Skeletal muscle cell (primary cell): ENCODE results near the gene AQP6.

ENCODE experiments used
- DNase-seq: peaks from one replicate; pipeline ENCODE4 v3.0.0-alpha.2; 2010; ENCODE audit warnings: low read depth
- H3K4me3 ChIP-seq: 2 replicates; pipeline ENCODE4 v1.5.1; 2011; ENCODE audit warnings: low read depth, mild to moderate bottlenecking, control low read depth, low read length, moderate library complexity

Gene AQP6

DNA sequence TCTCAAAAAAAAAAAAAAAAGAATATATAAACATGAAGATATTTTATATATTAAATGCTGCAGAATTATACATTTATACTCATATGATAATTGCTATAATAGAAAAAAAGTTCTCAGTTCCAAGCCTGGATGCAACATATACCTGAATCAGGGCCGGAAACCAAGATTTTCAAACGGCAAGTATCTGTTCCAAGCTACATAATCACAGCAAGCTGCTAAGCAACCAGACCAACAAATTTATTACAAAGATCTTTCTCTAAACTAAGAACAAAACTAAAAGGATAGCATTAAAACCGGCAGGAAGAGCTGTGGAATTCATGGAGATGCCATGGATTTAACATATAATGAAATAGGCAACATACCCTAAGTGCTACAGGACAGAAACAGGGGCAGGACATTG is 45.4 kb downstream of the AQP6 start:
- no peak overlapping the region for H3K4me3 ChIP-seq
- DNase-seq: no peak

GRCh38 chr12:50018968-50019367 is 46.2 kb downstream of the AQP6 start:
- DNase-seq: no peak
- H3K4me3 ChIP-seq: no peak overlapping the region

DNA sequence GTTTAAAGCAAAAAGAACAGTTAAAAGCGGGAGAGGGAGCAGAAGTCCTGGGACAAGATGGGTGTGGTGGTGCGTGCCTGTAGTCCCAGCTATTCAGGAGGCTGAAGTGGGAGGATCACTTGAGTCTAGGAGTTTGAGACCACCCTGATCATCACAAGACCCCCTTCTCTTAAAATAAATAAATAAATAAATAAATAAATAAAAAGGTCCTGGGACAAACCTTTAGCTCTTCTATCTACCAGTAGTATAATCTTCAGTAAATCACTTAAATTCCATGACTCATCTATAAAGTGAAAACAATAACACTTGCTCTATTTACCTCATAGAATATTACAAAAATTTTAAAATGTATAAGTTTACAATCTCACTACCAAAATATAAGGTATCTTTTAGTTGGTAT is 46.8 kb downstream of the AQP6 start:
- H3K4me3 ChIP-seq: no peak overlapping the region
- DNase-seq: no peak

- DNase-seq: no peak
- peak overlapping the region; percentile 8 for H3K4me3 ChIP-seq
These were observed 48.3 kb downstream of the AQP6 start for GRCh38 chr12:50021031-50021430.

DNA sequence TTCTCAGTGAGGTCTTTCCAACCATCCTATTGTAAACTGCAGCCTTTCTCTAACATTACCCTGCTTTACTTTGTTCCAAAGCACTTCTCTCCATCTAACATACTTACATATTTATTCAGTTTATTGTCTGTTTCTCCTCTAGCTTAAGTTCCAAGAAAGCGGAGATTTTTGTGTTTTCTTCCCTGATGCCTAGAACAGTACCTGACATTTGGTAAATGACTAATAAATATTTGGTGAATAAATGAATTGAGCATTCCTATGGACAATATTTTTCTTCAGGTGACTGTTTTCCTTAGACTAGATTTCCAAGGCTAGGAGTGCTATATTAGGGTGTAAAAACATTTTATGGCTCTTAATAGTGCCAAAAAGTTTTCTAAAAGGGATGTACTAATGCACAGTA is 50.2 kb downstream of the AQP6 start:
- DNase-seq: no peak
- H3K4me3 ChIP-seq: no peak overlapping the region

GRCh38 chr12:50024227-50024626 is 51.5 kb downstream of the AQP6 start:
- no peak for DNase-seq
- peak overlapping the region; percentile 81 for H3K4me3 ChIP-seq

DNA sequence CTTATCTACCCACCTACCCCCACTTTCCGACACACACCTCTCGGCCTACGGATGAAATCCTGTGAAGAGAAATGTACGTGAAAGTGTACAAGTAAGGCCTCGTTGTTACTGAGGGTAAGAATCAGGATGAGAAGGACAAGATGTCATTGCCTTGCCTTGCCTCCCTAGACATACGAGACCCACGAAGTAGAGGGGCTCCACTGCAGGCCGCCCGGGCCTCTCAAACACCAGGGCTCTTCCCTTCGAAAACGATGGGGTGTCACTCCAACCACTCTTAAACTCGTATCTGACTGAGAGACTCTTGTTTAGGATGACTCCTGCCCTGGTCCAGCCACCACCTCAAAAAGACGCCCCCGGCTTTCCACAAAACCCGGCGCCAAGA is 52.0 kb downstream of the AQP6 start:
- DNase-seq: no peak
- peak overlapping the region; percentile 81 for H3K4me3 ChIP-seq

GRCh38 chr12:50025187-50026059 is 52.7 kb downstream of the AQP6 start, which contains the start of gene RACGAP1:
Gene RACGAP1 (minus strand): TSS chr12:50025494. CDS start chr12:50016715, 8,779 bp downstream.
- DNase-seq: peak; percentile 93
- H3K4me3 ChIP-seq: peak within 1 kb of the TSS; percentile 81

GRCh38 chr12:50026691-50027090 is 53.9 kb downstream of the AQP6 start:
- no peak for DNase-seq

More at GRCh38 chr12:50026691-50027090, 53.9 kb downstream of the AQP6 start:
- no peak overlapping the region for H3K4me3 ChIP-seq
